Coronary artery (tissue), 2 donors: Measurements from ENCODE around the gene HSPBP1.

ENCODE experiments used
- DNase-seq: peaks from one replicate; pipeline ENCODE4 v3.0.0-alpha.2; 2017; ENCODE audit warnings: low spot score
- H3K27ac ChIP-seq, 2 donors: fragments of 200-600 bp; sonication (generic); one replicate each; pipeline ENCODE4 v1.5.1; 2016 to 2019
- H3K4me3 ChIP-seq: fragments of 200-600 bp; sonication (generic); 2 replicates; pipeline ENCODE4 v1.5.1; 2016; ENCODE audit warnings: mild to moderate bottlenecking, moderate library complexity
- TF ChIP-seq, protein P1 (sequence below): fragments of 200-600 bp; sonication (generic); IDR thresholded peaks from one replicate; pipeline ENCODE4 v1.5.1; 2019; ENCODE audit warnings: antibody characterized with exemption

HSPBP1 gene

DNA sequence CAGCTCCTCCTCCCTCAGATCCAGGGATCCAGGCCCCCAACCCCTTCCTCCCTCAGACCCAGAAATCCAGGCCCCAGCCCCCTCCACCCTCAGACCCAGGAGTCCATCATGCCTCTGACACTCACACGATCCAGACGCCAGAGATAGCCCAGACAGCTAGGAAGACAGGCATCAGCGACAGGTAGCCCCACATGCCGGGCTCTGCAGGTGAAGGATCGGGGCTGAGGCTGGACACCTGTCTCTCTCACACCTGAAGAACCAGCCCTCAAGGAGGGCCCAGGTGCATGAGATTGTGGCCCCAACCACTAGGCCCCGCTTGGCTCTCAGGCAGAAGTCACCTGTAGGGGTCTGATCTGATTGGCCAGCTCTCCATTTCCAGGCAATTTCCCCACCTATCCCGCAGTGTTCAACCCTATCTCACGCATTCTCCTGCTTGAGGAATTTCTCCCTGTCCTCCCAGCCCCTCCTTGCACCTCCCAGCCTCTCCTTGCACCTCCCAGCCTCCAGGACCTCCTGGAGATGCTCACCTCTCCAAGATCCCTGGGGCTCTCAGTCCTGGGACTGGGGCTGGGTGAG is 41.0 kb upstream of the HSPBP1 start:
- TF ChIP-seq, protein P1, sequence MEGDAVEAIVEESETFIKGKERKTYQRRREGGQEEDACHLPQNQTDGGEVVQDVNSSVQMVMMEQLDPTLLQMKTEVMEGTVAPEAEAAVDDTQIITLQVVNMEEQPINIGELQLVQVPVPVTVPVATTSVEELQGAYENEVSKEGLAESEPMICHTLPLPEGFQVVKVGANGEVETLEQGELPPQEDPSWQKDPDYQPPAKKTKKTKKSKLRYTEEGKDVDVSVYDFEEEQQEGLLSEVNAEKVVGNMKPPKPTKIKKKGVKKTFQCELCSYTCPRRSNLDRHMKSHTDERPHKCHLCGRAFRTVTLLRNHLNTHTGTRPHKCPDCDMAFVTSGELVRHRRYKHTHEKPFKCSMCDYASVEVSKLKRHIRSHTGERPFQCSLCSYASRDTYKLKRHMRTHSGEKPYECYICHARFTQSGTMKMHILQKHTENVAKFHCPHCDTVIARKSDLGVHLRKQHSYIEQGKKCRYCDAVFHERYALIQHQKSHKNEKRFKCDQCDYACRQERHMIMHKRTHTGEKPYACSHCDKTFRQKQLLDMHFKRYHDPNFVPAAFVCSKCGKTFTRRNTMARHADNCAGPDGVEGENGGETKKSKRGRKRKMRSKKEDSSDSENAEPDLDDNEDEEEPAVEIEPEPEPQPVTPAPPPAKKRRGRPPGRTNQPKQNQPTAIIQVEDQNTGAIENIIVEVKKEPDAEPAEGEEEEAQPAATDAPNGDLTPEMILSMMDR, result no peak
- H3K4me3 ChIP-seq, result no peak overlapping the region
- DNase-seq, result no peak
- no peak overlapping the region for H3K27ac ChIP-seq

DNA sequence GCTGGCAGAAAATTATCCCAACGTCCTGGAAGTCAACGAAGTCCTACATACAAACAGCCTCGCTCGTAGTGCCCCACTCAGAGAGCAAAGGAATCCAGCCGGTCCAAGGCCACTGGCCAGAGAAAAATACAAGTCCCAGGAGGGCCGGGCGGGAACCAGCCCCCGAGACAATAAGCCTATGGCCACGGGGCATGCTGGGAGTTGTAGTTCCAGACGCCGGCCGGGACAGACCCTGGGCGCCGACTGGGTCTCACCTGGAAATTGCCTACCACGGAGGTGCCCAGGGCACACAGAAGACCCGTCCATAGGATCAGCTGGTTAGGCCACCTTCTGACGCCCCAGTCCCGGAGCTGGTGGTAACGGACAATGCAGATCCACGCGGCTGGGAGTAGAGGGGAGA is 39.9 kb upstream of the HSPBP1 start:
- Histone ChIP-seq H3K27ac (no peak overlapping the region), H3K4me3 (peak overlapping the region; percentile 1)
- no peak for DNase-seq
- TF ChIP-seq, protein P1, result no peak

- Histone ChIP-seq H3K4me3 (no peak overlapping the region), H3K27ac (no peak overlapping the region)
- TF ChIP-seq, protein P1, result no peak
Measured at GRCh38 chr19:55316646-55317045, 36.7 kb upstream of the HSPBP1 start.

DNA sequence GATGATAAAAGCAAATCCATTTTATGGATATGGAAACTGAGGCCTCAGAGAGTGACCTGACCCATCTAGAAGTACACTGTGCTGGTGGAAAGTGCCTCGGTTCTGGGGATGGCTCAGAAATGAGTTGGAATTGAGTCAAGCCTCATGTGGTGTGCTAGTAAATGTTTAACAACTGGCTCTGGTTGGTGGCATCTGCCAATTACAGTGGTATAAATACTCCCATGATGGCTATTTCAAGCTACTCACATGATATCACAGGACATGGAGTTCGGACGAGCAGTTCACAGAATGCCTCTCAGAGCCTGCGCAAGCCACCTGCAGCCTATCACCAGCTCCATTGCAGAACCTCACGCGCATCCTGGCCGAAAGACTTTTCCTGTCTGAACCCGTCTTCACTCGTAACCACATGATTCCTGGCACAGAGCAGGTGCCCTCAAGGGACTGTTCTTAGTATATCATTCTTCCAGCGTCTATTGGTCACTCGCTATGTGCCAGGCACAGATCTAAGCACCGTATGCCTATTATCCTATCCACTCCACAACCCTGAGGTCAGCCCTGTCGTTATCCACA is 36.1 kb upstream of the HSPBP1 start:
- no peak overlapping the region for H3K27ac ChIP-seq
- H3K4me3 ChIP-seq, result no peak overlapping the region
- TF ChIP-seq, protein P1, result no peak
- no peak for DNase-seq

More at GRCh38 chr19:55316646-55317045, 36.7 kb upstream of the HSPBP1 start:
- DNase-seq, result no peak

GRCh38 chr19:55314396-55314795 is 34.5 kb upstream of the HSPBP1 start:
- DNase-seq, result no peak
- no peak overlapping the region for H3K27ac ChIP-seq
- TF ChIP-seq, protein P1, result no peak
- no peak overlapping the region for H3K4me3 ChIP-seq

DNA sequence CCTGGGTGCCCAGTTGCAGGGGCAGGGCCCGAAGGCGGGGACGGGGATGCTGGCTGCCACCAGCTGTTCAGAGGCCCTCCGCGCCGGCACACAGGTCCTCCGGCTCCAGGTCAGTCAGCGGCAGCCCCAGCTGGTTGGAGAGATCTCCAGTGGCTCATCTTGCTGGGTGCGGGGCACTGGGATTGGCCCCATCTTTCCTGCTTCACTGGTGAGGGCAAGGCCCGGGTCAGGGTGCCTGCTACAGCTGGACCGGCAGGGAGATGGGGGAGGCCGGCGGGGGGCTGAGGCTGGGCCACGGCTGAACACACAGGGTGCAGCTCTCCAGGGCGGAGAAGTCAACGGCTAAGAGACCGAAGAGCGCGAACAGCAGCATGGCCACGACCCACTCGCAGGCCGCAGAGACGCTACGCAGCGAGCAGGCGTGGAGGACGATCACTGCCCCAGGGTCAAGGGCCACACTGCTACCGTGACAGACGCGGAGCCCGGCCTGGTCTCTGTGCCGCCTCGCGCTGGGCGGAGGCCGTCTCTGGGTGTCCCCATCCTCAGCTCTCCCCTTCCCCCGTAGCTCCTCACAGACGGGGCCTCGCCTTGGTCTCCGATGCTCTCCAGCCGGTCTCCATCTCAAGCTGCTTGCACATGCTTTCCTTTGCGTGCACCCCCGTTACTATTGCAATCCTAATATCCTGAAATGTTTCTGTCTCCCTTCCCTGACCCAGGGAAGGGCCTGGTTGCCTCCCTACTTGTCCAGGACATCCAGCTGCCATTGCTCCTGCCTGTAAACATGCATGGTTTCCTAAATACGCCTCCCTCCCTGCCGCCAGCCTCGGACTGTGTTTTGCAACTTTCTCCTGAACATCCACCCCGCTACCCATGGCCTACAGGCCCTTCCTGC is 33.0 kb upstream of the HSPBP1 start:
- no peak for DNase-seq
- no peak overlapping the region for H3K4me3 ChIP-seq
- H3K27ac ChIP-seq, result no peak overlapping the region
- TF ChIP-seq, protein P1, result no peak
